ENCODE results near the gene TUBGCP2. TPM values are rescaled to one million over a fixed set of nuclear protein-coding genes. Genes with fewer than 3 reads are reported as not detected.
"Not testable (repeated sequence)": the region's sequence is repeated elsewhere in the genome, so short reads cannot be mapped to it uniquely, and the experiment has no call there.

TUBGCP2 gene
- total RNA-seq, 4 donors from 2014 or later, result 37.5 to 68.3 (median 47.6) TPM

DNA sequence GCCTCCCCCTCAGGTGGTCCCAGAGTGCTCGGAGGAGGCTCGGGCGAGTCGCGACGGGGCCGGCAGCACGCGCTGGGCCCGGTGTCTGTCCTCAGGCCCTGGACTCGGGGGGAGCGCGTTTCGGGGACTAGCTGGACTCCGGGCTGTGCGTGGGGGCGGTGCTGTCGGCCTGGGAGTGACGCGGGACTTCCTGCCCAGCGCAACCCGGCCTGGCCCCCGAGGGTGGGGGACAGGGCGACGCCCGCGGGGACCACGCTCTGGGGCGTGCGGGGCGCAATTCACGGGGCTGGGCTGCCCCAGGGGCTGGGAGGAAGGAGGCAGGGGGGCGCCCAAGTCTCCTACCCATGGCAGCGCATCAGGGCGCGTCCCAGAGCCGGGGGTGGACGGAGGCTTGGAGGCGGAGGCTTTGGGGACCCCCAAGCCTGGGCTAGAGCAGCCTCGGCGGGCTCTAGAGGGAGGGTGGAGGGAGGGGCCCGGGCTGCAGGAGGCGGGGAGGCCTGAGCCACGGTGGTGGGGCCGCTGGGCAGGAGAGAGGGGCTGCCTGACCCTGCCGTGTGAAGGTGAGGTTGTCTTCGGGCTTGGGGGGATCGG lies 73.3 kb downstream of the TUBGCP2 start:
- Histone ChIP-seq H3K27ac (no peak overlapping the region), H3K4me3 (peak overlapping the region in 1 of 4 donors; percentile 26), H3K4me1 (peaks cover 0 to 34% (median 15%) of the 10 kb centered on the region in 4 donors), H3K27me3 (peaks cover 93% of the 10 kb centered on the region), H3K9me3 (no peaks in the 10 kb centered on the region), H3K36me3 (no peaks in the 10 kb centered on the region)
- 0 to 14% methylated on average over 3 to 28 of the region's 48 CpGs for WGBS, 2 donors (ENCODE audit: low coverage in 1 of 2)
- DNase-seq, result no peak
- no peak for TF ChIP-seq POLR2A (IDR thresholded peaks at IDR 0.05)
- no peak for TF ChIP-seq EP300 (IDR thresholded peaks at IDR 0.05; ENCODE audit: low read depth)
- no peak for TF ChIP-seq POLR2AphosphoS5 (IDR thresholded peaks at IDR 0.05)
- TF ChIP-seq, protein P1, sequence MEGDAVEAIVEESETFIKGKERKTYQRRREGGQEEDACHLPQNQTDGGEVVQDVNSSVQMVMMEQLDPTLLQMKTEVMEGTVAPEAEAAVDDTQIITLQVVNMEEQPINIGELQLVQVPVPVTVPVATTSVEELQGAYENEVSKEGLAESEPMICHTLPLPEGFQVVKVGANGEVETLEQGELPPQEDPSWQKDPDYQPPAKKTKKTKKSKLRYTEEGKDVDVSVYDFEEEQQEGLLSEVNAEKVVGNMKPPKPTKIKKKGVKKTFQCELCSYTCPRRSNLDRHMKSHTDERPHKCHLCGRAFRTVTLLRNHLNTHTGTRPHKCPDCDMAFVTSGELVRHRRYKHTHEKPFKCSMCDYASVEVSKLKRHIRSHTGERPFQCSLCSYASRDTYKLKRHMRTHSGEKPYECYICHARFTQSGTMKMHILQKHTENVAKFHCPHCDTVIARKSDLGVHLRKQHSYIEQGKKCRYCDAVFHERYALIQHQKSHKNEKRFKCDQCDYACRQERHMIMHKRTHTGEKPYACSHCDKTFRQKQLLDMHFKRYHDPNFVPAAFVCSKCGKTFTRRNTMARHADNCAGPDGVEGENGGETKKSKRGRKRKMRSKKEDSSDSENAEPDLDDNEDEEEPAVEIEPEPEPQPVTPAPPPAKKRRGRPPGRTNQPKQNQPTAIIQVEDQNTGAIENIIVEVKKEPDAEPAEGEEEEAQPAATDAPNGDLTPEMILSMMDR (IDR thresholded peaks at IDR 0.05), result no peak
- intact Hi-C loops (cut with DNase I; ENCODE audit: low total_unique reads) (no loop called here), in situ Hi-C loops (cut with MboI; ENCODE audit: low pct_ligation_motif_present in 1 of 4, low pct_unique_long_range_greater_than_20kb in 1 of 4, low sequenced_read_pairs in 3 of 4) (no loop called here)

DNA sequence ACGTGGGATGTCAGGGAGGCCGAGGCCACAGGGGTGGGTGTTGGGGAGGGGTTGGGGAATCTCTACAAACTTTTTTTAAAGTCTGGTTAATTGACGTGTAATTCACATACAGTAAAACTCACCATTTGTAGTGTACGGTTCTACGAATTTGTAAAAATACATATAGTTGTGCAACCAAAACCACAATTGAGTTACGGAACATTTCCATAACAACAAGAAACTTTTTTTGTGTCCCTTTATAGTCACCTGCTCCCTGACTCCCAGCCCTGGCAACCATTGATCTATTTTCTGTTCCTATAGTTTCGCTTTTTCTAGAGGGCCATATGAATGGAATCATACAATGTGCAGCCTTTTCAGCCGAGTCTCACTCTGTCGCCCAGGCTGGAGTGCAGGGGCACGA lies 73.9 kb downstream of the TUBGCP2 start:
- DNase-seq; H3K4me3 ChIP-seq; H3K27ac ChIP-seq; in situ Hi-C loops (cut with MboI; ENCODE audit: low pct_ligation_motif_present in 1 of 4, low pct_unique_long_range_greater_than_20kb in 1 of 4, low sequenced_read_pairs in 3 of 4); H3K9me3 ChIP-seq; H3K36me3 ChIP-seq; intact Hi-C loops (cut with DNase I; ENCODE audit: low total_unique reads): not testable (repeated sequence)
- 40 to 44% methylated on average over 7 to 9 of the region's 10 CpGs for WGBS, 2 donors (ENCODE audit: low coverage in 1 of 2)
- H3K27me3 ChIP-seq, result peaks cover 94% of the 10 kb centered on the region
- peaks cover 0 to 37% (median 16%) of the 10 kb centered on the region in 4 donors for H3K4me1 ChIP-seq

DNA sequence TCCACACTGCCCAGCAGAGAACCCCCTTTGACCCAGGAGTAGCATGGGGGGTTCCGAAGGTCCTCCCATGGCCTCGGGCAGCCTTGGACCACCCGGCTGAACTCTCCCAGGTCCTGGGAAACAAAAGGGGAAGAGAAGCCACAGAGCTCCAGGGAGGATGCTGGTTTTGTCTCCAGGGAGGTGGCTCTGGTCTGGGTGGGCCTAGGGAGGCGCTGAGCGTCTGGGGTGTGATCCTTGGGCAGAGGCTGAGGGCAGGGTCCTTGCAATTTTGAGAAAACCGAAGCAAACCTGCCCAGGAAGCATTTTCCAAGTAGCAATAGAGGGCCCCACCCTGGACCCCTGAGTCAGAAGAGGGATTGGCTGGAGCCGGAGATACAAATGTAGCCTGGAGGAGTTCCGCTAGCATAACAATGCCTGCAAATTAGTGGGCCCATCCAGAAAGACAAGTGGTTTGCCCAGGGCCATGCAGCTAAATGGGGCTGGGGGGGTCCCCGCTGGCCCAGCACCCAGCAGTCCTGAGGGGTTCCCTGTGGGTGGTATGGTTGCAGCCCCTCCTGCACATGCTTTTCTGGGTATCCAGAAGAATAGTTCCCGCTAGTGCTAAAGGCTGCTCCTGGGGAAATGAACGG lies 76.6 kb downstream of the TUBGCP2 start:
- Histone ChIP-seq H3K4me3 (no peak overlapping the region), H3K27me3 (peaks cover 94% of the 10 kb centered on the region), H3K27ac (no peak overlapping the region), H3K36me3 (no peaks in the 10 kb centered on the region), H3K9me3 (no peaks in the 10 kb centered on the region), H3K4me1 (peaks cover 0 to 28% (median 14%) of the 10 kb centered on the region in 4 donors)
- in situ Hi-C loops (cut with MboI; ENCODE audit: low pct_ligation_motif_present in 1 of 4, low pct_unique_long_range_greater_than_20kb in 1 of 4, low sequenced_read_pairs in 3 of 4), result no loop called here
- TF ChIP-seq POLR2AphosphoS5 (IDR thresholded peaks at IDR 0.05) (no peak), POLR2A (IDR thresholded peaks at IDR 0.05) (no peak), EP300 (IDR thresholded peaks at IDR 0.05; ENCODE audit: low read depth) (no peak)
- TF ChIP-seq, protein P1 (IDR thresholded peaks at IDR 0.05), result no peak
- no peak for DNase-seq
- intact Hi-C loops (cut with DNase I; ENCODE audit: low total_unique reads), result no loop called here
- 53 to 59% methylated on average over 3 to 11 of the region's 11 CpGs for WGBS, 2 donors (ENCODE audit: low coverage in 1 of 2)

DNA sequence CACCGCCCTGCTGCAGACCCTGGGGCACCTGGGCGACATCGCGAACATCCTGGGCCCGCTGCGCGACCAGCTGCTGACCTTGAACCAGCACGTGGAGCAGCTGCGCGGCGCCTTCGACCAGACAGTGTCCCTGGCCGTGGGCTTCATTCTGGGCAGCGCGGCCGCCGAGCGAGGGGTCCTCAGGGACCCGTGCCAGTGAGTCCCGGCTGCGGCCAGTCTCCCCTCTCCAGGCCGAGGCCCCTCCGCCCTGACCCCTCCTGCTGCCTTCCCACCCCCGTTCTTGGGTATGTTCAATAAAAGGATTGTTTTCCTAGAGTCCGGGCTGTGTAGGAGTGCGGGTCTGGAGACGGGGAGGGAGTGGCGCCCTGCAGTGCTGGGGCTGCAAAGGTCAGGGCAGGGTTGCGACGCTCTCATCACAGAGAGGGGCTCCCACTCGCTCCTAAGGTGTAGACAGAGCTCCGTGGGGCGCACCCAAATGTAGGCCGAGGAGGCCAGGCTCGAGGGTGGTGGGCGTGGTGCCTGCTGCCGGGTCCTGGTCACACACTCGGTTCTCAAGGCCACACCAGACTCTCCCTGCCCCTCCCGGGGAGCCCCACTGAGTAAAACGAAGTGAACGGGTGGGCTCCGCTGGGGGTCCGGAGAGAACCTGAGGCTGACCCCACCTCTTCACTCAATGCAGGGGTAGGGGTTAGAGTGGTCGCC lies 77.3 kb downstream of the TUBGCP2 start:
- WGBS, 2 donors (ENCODE audit: low coverage in 1 of 2), result 32% methylated on average over 44 of the region's 44 CpGs; no CpG with 5 or more reads in 1 of the 2 donors
- Histone ChIP-seq H3K4me1 (peaks cover 0 to 21% (median 8%) of the 10 kb centered on the region in 4 donors), H3K27ac (no peak overlapping the region), H3K36me3 (no peaks in the 10 kb centered on the region), H3K27me3 (peaks cover 93% of the 10 kb centered on the region), H3K9me3 (no peaks in the 10 kb centered on the region), H3K4me3 (no peak overlapping the region)
- in situ Hi-C loops (cut with MboI; ENCODE audit: low pct_ligation_motif_present in 1 of 4, low pct_unique_long_range_greater_than_20kb in 1 of 4, low sequenced_read_pairs in 3 of 4), result no loop called here
- TF ChIP-seq, protein P1 (IDR thresholded peaks at IDR 0.05), result no peak
- no peak for TF ChIP-seq POLR2A (IDR thresholded peaks at IDR 0.05)
- TF ChIP-seq EP300 (IDR thresholded peaks at IDR 0.05; ENCODE audit: low read depth), result no peak
- TF ChIP-seq POLR2AphosphoS5 (IDR thresholded peaks at IDR 0.05), result no peak
- intact Hi-C loops (cut with DNase I; ENCODE audit: low total_unique reads), result no loop called here
- no peak for DNase-seq
